ENCODE measurements around the gene ACE.

DNA sequence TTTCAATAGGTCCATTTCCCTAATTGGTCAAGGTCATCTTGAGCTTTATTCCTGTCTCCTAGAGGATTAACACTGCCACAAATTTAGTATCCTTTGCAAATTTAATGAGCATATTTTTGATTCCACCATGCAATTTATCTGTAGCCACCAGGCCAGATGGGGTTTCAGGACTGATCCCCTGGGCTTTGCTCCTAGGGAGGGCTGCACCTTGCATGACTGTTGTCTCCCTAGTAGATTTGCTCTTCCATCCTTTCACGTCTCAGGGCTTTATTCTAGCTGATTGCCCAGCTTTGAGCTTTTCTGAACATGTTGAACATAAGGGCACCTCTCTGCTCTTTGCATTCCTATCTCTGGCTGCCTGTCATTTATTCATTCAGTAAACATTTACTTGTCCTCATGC lies 38.6 kb downstream of the ACE start:
- TF ChIP-seq NFRKB (IDR thresholded peaks at IDR 0.05) (no peak), BHLHE40 (IDR thresholded peaks at IDR 0.05; ENCODE audit: borderline replicate concordance) (no peak), LEF1 (IDR thresholded peaks at IDR 0.05; ENCODE audit: borderline replicate concordance) (no peak), ZNF384 (IDR thresholded peaks at IDR 0.05) (no peak), L3MBTL2 (conservative IDR thresholded peaks at IDR 0.05) (no peak), SUZ12 (IDR thresholded peaks at IDR 0.05) (no peak), ARNT (IDR thresholded peaks at IDR 0.05) (no peak)
- TF ChIP-seq, protein P1, sequence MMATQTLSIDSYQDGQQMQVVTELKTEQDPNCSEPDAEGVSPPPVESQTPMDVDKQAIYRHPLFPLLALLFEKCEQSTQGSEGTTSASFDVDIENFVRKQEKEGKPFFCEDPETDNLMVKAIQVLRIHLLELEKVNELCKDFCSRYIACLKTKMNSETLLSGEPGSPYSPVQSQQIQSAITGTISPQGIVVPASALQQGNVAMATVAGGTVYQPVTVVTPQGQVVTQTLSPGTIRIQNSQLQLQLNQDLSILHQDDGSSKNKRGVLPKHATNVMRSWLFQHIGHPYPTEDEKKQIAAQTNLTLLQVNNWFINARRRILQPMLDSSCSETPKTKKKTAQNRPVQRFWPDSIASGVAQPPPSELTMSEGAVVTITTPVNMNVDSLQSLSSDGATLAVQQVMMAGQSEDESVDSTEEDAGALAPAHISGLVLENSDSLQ (IDR thresholded peaks at IDR 0.05) = no peak

Data from HEK293T (cell line).